K562 (cell line): Measurements from ENCODE around the gene CALML3. TPM values are rescaled to one million over a fixed set of nuclear protein-coding genes. Genes with fewer than 3 reads are reported as not detected.

Source experiments
- ATAC-seq: fragments of 200-7000 bp; cut with Tn5 transposase; 3 replicates; pipeline ENCODE4 v1.9.1; 2020; ENCODE audit warnings: moderate library complexity
- BruUV-seq: library from RNA; stranded (reverse); fragments of 400-500 nt; replicated peaks from 2 replicates; lab custom pipeline; 2021; lab: Mats Ljungman, UMichigan
- CTCF ChIA-PET: fragments of 300-600 bp; formaldehyde crosslinking; extraction: SDS; loops from one replicate; lab custom pipeline; 2021; ENCODE audit warnings: low intra/inter-chr PET ratio; lab: Yijun Ruan, JAX
- POLR2A ChIA-PET: fragments of 300-600, 350-650 bp; sonication (Branson Sonifier 250); formaldehyde crosslinking; extraction: SDS; loops from one replicate; lab custom pipeline; 2021; ENCODE audit warnings: antibody characterized with exemption, inconsistent platforms; lab: Yijun Ruan, JAX
- DNase-seq, 4 experiments: peaks; one replicate each; pipeline versions ENCODE4 v3.0.0 to v3.0.0-alpha.2; 2011 to 2018; ENCODE audit warnings: low spot score in 3 of 4, mixed read lengths in 3 of 4; ENCODE audit errors: extremely low read depth in 1 of 4
- FAIRE-seq: peaks from 2 replicates; lab custom pipeline; 2011; peaks lifted over from hg19 to GRCh38; lab: Jason Lieb, UNC
- H2AFZ ChIP-seq: 2 replicates; pipeline ENCODE4 v1.6.0; 2011; ENCODE audit warnings: low read depth, low read length, control low read depth, inconsistent platforms
- H3K27ac ChIP-seq: fragments of 200-600 bp; 3 replicates; pipeline ENCODE4 v1.8.0; 2011; ENCODE audit warnings: low read depth, mild to moderate bottlenecking, control low read depth, inconsistent platforms, low read length, moderate library complexity, mixed read lengths; ENCODE audit errors: extremely low read depth
- H3K27me3 ChIP-seq, 2 experiments: fragments of 300-600 bp in 1 of 2; 2 replicates in 1 of 2; 3 replicates in 1 of 2; pipeline versions ENCODE4 v1.6.0 to v1.8.0; 2011; ENCODE audit warnings: inconsistent platforms in 2 of 2, low read length in 2 of 2, mild to moderate bottlenecking in 1 of 2, mixed read lengths in 1 of 2, moderate library complexity in 1 of 2; ENCODE audit not compliant: control insufficient read depth in 2 of 2, insufficient read depth in 2 of 2
- H3K36me3 ChIP-seq: fragments of 300-600 bp; 3 replicates; pipeline ENCODE4 v1.8.0; 2011; ENCODE audit warnings: mild to moderate bottlenecking, low read length, inconsistent platforms; ENCODE audit not compliant: control insufficient read depth, insufficient read depth
- H3K4me1 ChIP-seq, 2 experiments: fragments of 200-600 bp in 1 of 2; replicated peaks in 1 of 2; 2 replicates in 1 of 2; 3 replicates in 1 of 2; pipeline versions ENCODE4 v1.5.1 to v1.8.0; 2011; ENCODE audit warnings: inconsistent platforms in 2 of 2, low read length in 2 of 2, mild to moderate bottlenecking in 1 of 2, mixed read lengths in 1 of 2, moderate library complexity in 1 of 2; ENCODE audit not compliant: control insufficient read depth in 2 of 2, insufficient read depth in 2 of 2
- H3K4me2 ChIP-seq: 2 replicates; pipeline ENCODE4 v1.6.1; 2011; ENCODE audit warnings: low read length, control low read depth, inconsistent platforms, mixed read lengths; ENCODE audit not compliant: insufficient read depth
- H3K4me3 ChIP-seq: fragments of 200-600 bp; sonication (generic), shearing (Covaris generic); 2 replicates; pipeline ENCODE4 v1.5.1; 2016; ENCODE audit warnings: control low read depth, inconsistent platforms
- H3K79me2 ChIP-seq: fragments of 200-600 bp; 3 replicates; pipeline ENCODE4 v1.8.0; 2011; ENCODE audit warnings: low read length, inconsistent platforms; ENCODE audit not compliant: control insufficient read depth, insufficient read depth
- H3K9ac ChIP-seq, 2 experiments: 2 replicates each; pipeline versions ENCODE4 v1.6.0 to v1.6.1; 2011; ENCODE audit warnings: low read depth in 2 of 2, low read length in 2 of 2, control low read depth in 1 of 2, inconsistent platforms in 1 of 2, mild to moderate bottlenecking in 1 of 2, mixed read lengths in 1 of 2; ENCODE audit not compliant: insufficient read depth in 1 of 2
- H3K9me1 ChIP-seq: one replicate; pipeline ENCODE4 v1.6.0; 2011; ENCODE audit warnings: inconsistent platforms, mild to moderate bottlenecking, low read length, moderate library complexity; ENCODE audit not compliant: control insufficient read depth, insufficient read depth
- H3K9me3 ChIP-seq: replicated peaks from 2 replicates; pipeline ENCODE4 v1.5.1; 2011; ENCODE audit warnings: low read depth, low read length, inconsistent platforms; ENCODE audit not compliant: control insufficient read depth, insufficient read depth
- H4K20me1 ChIP-seq: replicated peaks from 2 replicates; pipeline ENCODE4 v1.6.1; 2011; ENCODE audit warnings: low read length, inconsistent platforms, mixed read lengths; ENCODE audit not compliant: control insufficient read depth, insufficient read depth
- DIDO1 ChIP-seq: fragments of 450-650 bp; IDR thresholded peaks from 2 replicates; pipeline ENCODE4 v1.6.1; 2016; ENCODE audit warnings: low read depth, missing biosample characterization, missing genetic modification characterization
- DNMT1 ChIP-seq: fragments of 450-650 bp; IDR thresholded peaks from 2 replicates; pipeline ENCODE4 v1.6.1; 2016; ENCODE audit warnings: antibody characterized with exemption, mild to moderate bottlenecking
- GABPA ChIP-seq: fragments of 200-800 bp; sonication (Bioruptor generic); conservative IDR thresholded peaks from 2 replicates; pipeline ENCODE4 v1.6.1; 2016; ENCODE audit warnings: low read depth, missing genetic modification characterization, missing compliant biosample characterization
- HMG20A ChIP-seq: fragments of 450-650 bp; formaldehyde crosslinking; conservative IDR thresholded peaks from 2 replicates; pipeline ENCODE4 v1.4.0; 2020; ENCODE audit warnings: mild to moderate bottlenecking, mixed read lengths
- HMG20B ChIP-seq: fragments of 250-450 bp; sonication (Bioruptor Pico); IDR thresholded peaks from 2 replicates; pipeline ENCODE4 v1.5.0; 2021; ENCODE audit warnings: mild to moderate bottlenecking
- HNRNPL ChIP-seq: fragments of 200-400 bp; formaldehyde crosslinking; IDR thresholded peaks from 2 replicates; pipeline ENCODE4 v1.6.1; 2017; ENCODE audit warnings: low read depth, mild to moderate bottlenecking, low read length
- MITF ChIP-seq: IDR thresholded peaks from 2 replicates; pipeline ENCODE4 v1.6.1; 2014; ENCODE audit warnings: antibody characterized with exemption
- STAG1 ChIP-seq: sonication (generic); formaldehyde crosslinking; IDR thresholded peaks from 2 replicates; pipeline ENCODE4 v1.5.0; 2020; ENCODE audit warnings: missing genetic modification reagents, borderline replicate concordance
- TEAD1 ChIP-seq, 2 experiments: fragments of 450-650 bp in 1 of 2; sonication (generic) in 1 of 2; formaldehyde crosslinking; IDR thresholded peaks; 2 replicates each; pipeline versions ENCODE4 v1.4.0 to v1.8.0; 2020 to 2022; ENCODE audit warnings: mild to moderate bottlenecking in 2 of 2, missing genetic modification reagents in 1 of 2
- TGIF2 ChIP-seq: sonication (generic); formaldehyde crosslinking; IDR thresholded peaks from 2 replicates; pipeline ENCODE4 v1.8.1; 2022; ENCODE audit warnings: mild to moderate bottlenecking, missing genetic modification reagents, moderate library complexity
- U2AF1 ChIP-seq: fragments of 200-400 bp; formaldehyde crosslinking; optimal IDR thresholded peaks from 2 replicates; pipeline ENCODE3; 2017; ENCODE audit warnings: mild to moderate bottlenecking, low read depth, low read length, moderate library complexity
- ZMIZ1 ChIP-seq, 2 experiments: fragments of 150-350 bp in 1 of 2; IDR thresholded peaks; 2 replicates each; pipeline ENCODE4 v1.6.1; 2012 to 2016; ENCODE audit warnings: low read depth in 2 of 2, low read length in 2 of 2, mild to moderate bottlenecking in 1 of 2, moderate library complexity in 1 of 2
- ZNF175 ChIP-seq: fragments of 200-800 bp; sonication (Bioruptor generic); IDR thresholded peaks from 2 replicates; pipeline ENCODE4 v1.6.1; 2016; ENCODE audit warnings: low read depth, mild to moderate bottlenecking, missing genetic modification characterization, missing compliant biosample characterization
- ZNF316 ChIP-seq: fragments of 450-650 bp; IDR thresholded peaks from 2 replicates; pipeline ENCODE4 v1.6.1; 2016
- ZNF583 ChIP-seq: fragments of 250-450 bp; sonication (Bioruptor Pico); IDR thresholded peaks from 2 replicates; pipeline ENCODE4 v1.4.0; 2020
- ZNF77 ChIP-seq: fragments of 250-450 bp; sonication (Bioruptor Pico); IDR thresholded peaks from 2 replicates; pipeline ENCODE4 v1.5.0; 2020
- WGBS: fragments of 100-300 bp; shearing (Covaris generic); methylation state at CpG from one replicate; pipeline ENCODE4 v1.1.6; 2016; ENCODE audit warnings: low coverage, mixed read lengths; ENCODE audit not compliant: insufficient coverage; ENCODE audit errors: missing lambda C conversion rate; 5-methylcytosine and 5-hydroxymethylcytosine counted together
- in situ Hi-C: fragments of 300-500 bp; cut with MboI; formaldehyde crosslinking; loops from 4 replicates; pipeline ENCODE4 v1.15.0; 2018; ENCODE audit warnings: inconsistent platforms, mixed read lengths
- intact Hi-C: fragments of 100-400 bp; cut with micrococcal nuclease; formaldehyde crosslinking; loops from 2 replicates; pipeline ENCODE4 v1.14.2; 2022
- polyA plus RNA-seq, 8 experiments: library from polyadenylated mRNA; depleted of rRNA in 4 of 8; stranded (reverse) in 5 of 8; unstranded in 3 of 8; fragments of >200 nt; fragmentation: Nextera tagmentation in 2 of 8; fragmentation: Illumina TruSeq in 1 of 8; extraction: Ambion mirVana in 2 of 8; extraction: Trizol in 1 of 8; gene quantifications; 2 replicates each; pipeline versions ENCODE4 v1.2.1 to v1.2.3, GENCODE V29; 2011 to 2014; ENCODE audit warnings: inconsistent platforms in 1 of 8, missing spikeins in 1 of 8
- total RNA-seq, 7 experiments: library from RNA; depleted of rRNA in 6 of 7; stranded (reverse); fragments of >200 nt in 6 of 7; fragmentation: Illumina TruSeq in 2 of 7; extraction: Trizol in 2 of 7; gene quantifications; 2 replicates each; pipeline versions ENCODE4 v1.2.1 to v1.2.3, GENCODE V29; 2011 to 2021; ENCODE audit warnings: low replicate concordance in 1 of 7

Gene CALML3
- total and polyA plus RNA-seq, 9 of the 15 experiments (the other 6 are each of a cell fraction or from before 2014, with no cell fraction given) = not detected

- TF ChIP-seq HNRNPL = no peak
- no peak for TF ChIP-seq MITF
- no peak for TF ChIP-seq HMG20A (CRISPR knock-in tag)
- no peak for TF ChIP-seq DNMT1
- TF ChIP-seq GABPA (tag) = no peak
- TF ChIP-seq HMG20B (CRISPR knock-in tag) = no peak
- no peak for TF ChIP-seq ZNF316
- no peak for TF ChIP-seq ZMIZ1 (IDR thresholded peaks at IDR 0.05; ENCODE audit: low read depth in 2 of 2, low read length in 2 of 2)
- TF ChIP-seq TGIF2 = no peak
- TF ChIP-seq ZNF583 (CRISPR knock-in tag) = no peak
- TF ChIP-seq STAG1 (CRISPR knock-in tag) = no peak
- TF ChIP-seq ZNF175 (CRISPR knock-in tag) = no peak
- TF ChIP-seq DIDO1 = no peak
- no peak for TF ChIP-seq U2AF1
- TF ChIP-seq TEAD1 (CRISPR knock-in tag; IDR thresholded peaks at IDR 0.05) = no peak
- TF ChIP-seq ZNF77 (CRISPR knock-in tag) = no peak
- Histone ChIP-seq H3K9me3 (no peaks in the 10 kb centered on the region), H3K36me3 (no peaks in the 10 kb centered on the region), H3K27ac (no peak overlapping the region), H3K4me3 (no peak overlapping the region), H3K9ac (no peak overlapping the region), H3K27me3 (no peaks in the 10 kb centered on the region), H3K4me1 (peaks cover 4 to 31% of the 10 kb centered on the region in 2 experiments; a peak in 3 of 5 replicates), H4K20me1 (no peaks in the 10 kb centered on the region), H3K79me2 (no peaks in the 10 kb centered on the region), H3K4me2 (no peak overlapping the region), H2AFZ (no peak overlapping the region), H3K9me1 (no peaks in the 10 kb centered on the region)
- ATAC-seq (no peak), FAIRE-seq (no peak), DNase-seq (no peak)
- in situ Hi-C loops = no loop called here
- ChIA-PET CTCF (no interaction called here), POLR2A (interaction anchor here (0.9 kb wide), 1 partner anchor 18 kb away, joined by 3 read pairs; no protein-coding TSS in a partner anchor)
- WGBS = 73% methylated on average over 9 of the region's 10 CpGs
- no TSS peak for BruUV-seq
- intact Hi-C loops = no loop called here
Observed at GRCh38 chr10:5573319-5573950, 48.7 kb downstream of the CALML3 start.
